HL-60 (cell line): ENCODE data around the gene LSM4.

Experiments
- DNase-seq, 2 experiments: peaks; one replicate each; pipeline ENCODE4 v3.0.0-alpha.2; 2010 to 2020; ENCODE audit warnings: low read depth in 1 of 2, low spot score in 1 of 2
- H3K27ac ChIP-seq: fragments of 250-450 bp; sonication (Bioruptor Pico); replicated peaks from 2 replicates; pipeline ENCODE4 v1.5.1; 2020; ENCODE audit warnings: mild to moderate bottlenecking, moderate library complexity
- H3K27me3 ChIP-seq: fragments of 250-450 bp; sonication (Bioruptor Pico); 2 replicates; pipeline ENCODE4 v1.5.1; 2021; ENCODE audit warnings: mild to moderate bottlenecking, moderate library complexity; ENCODE audit not compliant: insufficient read depth, poor library complexity, severe bottlenecking
- H3K4me3 ChIP-seq: replicated peaks from 2 replicates; pipeline ENCODE4 v1.5.1; 2011; ENCODE audit warnings: mild to moderate bottlenecking, control low read depth, low read length; ENCODE audit not compliant: insufficient read depth
- CTCF ChIP-seq: IDR thresholded peaks from one replicate; pipeline ENCODE4 v1.5.1; 2011; ENCODE audit warnings: low read length, control low read depth, inconsistent platforms; ENCODE audit not compliant: insufficient read depth
- GABPA ChIP-seq: IDR thresholded peaks from 2 replicates; pipeline ENCODE4 v1.6.1; 2012; ENCODE audit warnings: low read depth
- POLR2AphosphoS5 ChIP-seq: IDR thresholded peaks from 2 replicates; pipeline ENCODE4 v1.6.1; 2012; ENCODE audit warnings: low read depth
- REST ChIP-seq: IDR thresholded peaks from 2 replicates; pipeline ENCODE4 v1.6.1; 2012; ENCODE audit warnings: low read depth; ENCODE audit not compliant: insufficient replicate concordance
- SPI1 ChIP-seq: IDR thresholded peaks from 2 replicates; pipeline ENCODE4 v1.6.1; 2012; ENCODE audit warnings: low read depth, mild to moderate bottlenecking, borderline replicate concordance

LSM4 gene

DNA sequence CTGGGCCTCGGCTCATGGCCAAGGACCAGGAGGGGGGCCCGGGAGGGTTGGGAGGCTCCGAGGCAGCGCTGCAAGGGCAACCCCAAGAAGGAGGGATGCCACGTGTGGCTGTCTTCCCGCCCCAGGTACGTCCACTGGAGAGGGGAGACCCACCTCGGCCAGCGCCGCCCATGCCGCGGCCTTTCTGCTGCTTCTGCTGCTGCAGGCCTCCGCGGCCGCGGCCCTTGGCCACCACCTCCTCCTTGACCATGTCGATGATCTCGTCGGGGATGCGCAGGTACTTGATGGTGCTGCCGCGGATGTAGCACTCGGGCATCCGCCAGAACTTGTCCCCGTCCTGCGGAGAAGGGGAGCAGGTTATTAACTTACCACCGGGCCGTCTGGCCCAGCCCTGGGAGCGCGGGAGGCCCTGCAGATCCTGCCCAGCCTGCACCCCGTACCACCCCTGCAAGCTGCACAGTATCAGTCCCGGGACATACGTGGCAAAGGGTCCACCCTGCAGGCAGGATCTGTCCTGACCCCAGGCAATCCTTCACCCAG lies 13.3 kb downstream of the LSM4 start:
- Histone ChIP-seq H3K27ac (no peak overlapping the region), H3K4me3 (no peak overlapping the region), H3K27me3 (no peaks in the 10 kb centered on the region)
- no peak for DNase-seq
- TF ChIP-seq POLR2AphosphoS5, result no peak

DNA sequence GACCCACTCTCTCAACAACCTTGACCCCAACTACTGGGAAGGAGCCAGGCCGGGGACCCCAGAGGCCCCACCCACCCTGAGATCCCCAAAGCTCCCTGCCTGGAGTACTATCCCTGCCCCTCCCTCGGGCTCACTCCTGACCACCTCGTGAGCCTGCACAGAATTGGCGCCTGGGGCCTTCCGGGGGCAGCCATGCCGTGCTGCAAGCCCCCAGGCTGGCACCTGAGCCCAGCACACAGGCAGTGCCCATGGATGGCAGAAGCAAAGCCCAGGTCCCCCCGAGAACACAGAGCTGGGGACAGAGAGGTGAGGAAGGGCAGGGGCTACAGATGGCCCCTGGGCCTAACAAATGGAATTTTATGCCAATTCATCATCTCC lies 13.9 kb downstream of the LSM4 start:
- H3K27me3 ChIP-seq, result no peaks in the 10 kb centered on the region
- DNase-seq, result no peak
- no peak overlapping the region for H3K4me3 ChIP-seq
- no peak for TF ChIP-seq GABPA
- TF ChIP-seq POLR2AphosphoS5, result no peak
- TF ChIP-seq REST, result no peak
- TF ChIP-seq SPI1, result no peak
- no peak for TF ChIP-seq CTCF
- no peak overlapping the region for H3K27ac ChIP-seq

- Histone ChIP-seq H3K27ac (no peak overlapping the region), H3K27me3 (no peaks in the 10 kb centered on the region), H3K4me3 (no peak overlapping the region)
- DNase-seq, result no peak
- TF ChIP-seq CTCF, result no peak
- no peak for TF ChIP-seq POLR2AphosphoS5
- no peak for TF ChIP-seq REST
- no peak for TF ChIP-seq GABPA
- TF ChIP-seq SPI1, result no peak
Measured at GRCh38 chr19:18308051-18308947, 14.6 kb downstream of the LSM4 start.

DNA sequence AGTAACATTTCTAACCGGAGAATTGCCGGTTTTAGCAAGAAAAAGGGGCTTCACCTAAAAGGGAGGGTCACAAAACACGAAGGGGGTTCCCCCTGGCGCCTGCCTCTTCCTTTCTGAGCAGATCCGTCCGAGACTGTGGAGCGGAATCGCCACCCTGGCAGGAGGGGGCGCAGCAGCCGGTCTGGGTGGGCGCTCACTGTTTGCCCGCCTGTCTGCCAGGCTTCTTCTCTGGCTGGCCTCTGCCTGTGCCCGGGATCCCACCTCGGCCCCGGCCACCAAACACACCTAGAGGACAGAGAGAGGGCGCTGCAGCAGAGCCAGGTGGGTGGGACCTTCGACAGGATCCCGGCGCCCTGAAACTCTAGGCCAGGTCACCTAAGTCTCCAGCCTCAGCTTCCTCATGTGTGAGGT lies 15.6 kb downstream of the LSM4 start:
- DNase-seq, result no peak
- Histone ChIP-seq H3K27ac (no peak overlapping the region), H3K27me3 (no peaks in the 10 kb centered on the region), H3K4me3 (no peak overlapping the region)
- TF ChIP-seq SPI1 (no peak), GABPA (no peak), POLR2AphosphoS5 (no peak), REST (no peak), CTCF (no peak)
